Activated CD8-positive, alpha-beta T cell treated with anti-CD3 and anti-CD28 coated beads, Interleukin-2, amount 10 ng/mL, durations not matched to agents 7 days and 5 days (primary cell): ENCODE data around the gene GLOD4. TPM values are rescaled to one million over a fixed set of nuclear protein-coding genes. Genes with fewer than 3 reads are reported as not detected.

Experiments used
- ATAC-seq: fragments of 150-1000 bp; cut with Tn5 transposase; one replicate; pipeline ENCODE4 v1.10.0; 2021; ENCODE audit warnings: moderate library complexity
- CTCF ChIA-PET: fragments of 350-600 bp; sonication (Branson Sonifier 250); formaldehyde crosslinking; loops from one replicate; lab custom pipeline; 2021; ENCODE audit warnings: antibody characterized with exemption; lab: Charles Lee
- POLR2A ChIA-PET: fragments of 350-600 bp; sonication (Branson Sonifier 250); formaldehyde crosslinking; loops from one replicate; lab custom pipeline; 2021; ENCODE audit warnings: antibody characterized with exemption; lab: Charles Lee
- DNase-seq: peaks from one replicate; pipeline ENCODE4 v3.0.0-alpha.2; 2020
- H3K27ac Mint-ChIP-seq: one replicate; pipeline ENCODE4 v1.8.0; 2021; ENCODE audit warnings: mild to moderate bottlenecking, mixed read lengths
- H3K27me3 Mint-ChIP-seq: one replicate; pipeline ENCODE4 v1.8.0; 2021; ENCODE audit warnings: low read depth, mixed read lengths
- H3K36me3 Mint-ChIP-seq: one replicate; pipeline ENCODE4 v1.8.0; 2021; ENCODE audit warnings: low read depth, mixed read lengths
- H3K4me1 Mint-ChIP-seq: one replicate; pipeline ENCODE4 v1.8.0; 2021; ENCODE audit warnings: low read depth, mixed read lengths
- H3K4me3 Mint-ChIP-seq: one replicate; pipeline ENCODE4 v1.8.0; 2021; ENCODE audit warnings: mild to moderate bottlenecking, mixed read lengths
- H3K9me3 Mint-ChIP-seq: one replicate; pipeline ENCODE4 v1.8.0; 2022; ENCODE audit warnings: mixed read lengths; ENCODE audit not compliant: insufficient read depth
- total RNA-seq, 2 experiments: library from RNA; stranded (reverse); gene quantifications; one replicate each; pipeline ENCODE4 v1.2.3, GENCODE V29; 2021

GLOD4 gene
- total RNA-seq, 2 experiments from 2014 or later: 57.5 to 59.1 TPM

- DNase-seq (peak; percentile 61), ATAC-seq (peak; percentile 43)
- Mint-ChIP-seq H3K36me3 (peaks cover 33% of the 10 kb centered on the region), H3K4me1 (peaks cover 27% of the 10 kb centered on the region), H3K27ac (peak overlapping the region; percentile 83), H3K27me3 (no peaks in the 10 kb centered on the region), H3K4me3 (peak overlapping the region; percentile 85), H3K9me3 (no peaks in the 10 kb centered on the region)
- ChIA-PET POLR2A (interaction anchor here (1.1 kb wide), 1 partner anchor 49 kb away, joined by 3 read pairs; the partner anchor contains the start of genes GLOD4 and MRM3), CTCF (interaction anchor here (0.9 to 1.3 kb wide), 2 partner anchors 18 to 22 kb away, joined by 3 to 5 read pairs; partner anchors contain the start of gene GEMIN4)
These were observed 49.0 kb downstream of the GLOD4 start for GRCh38 chr17:732902-733720.

GRCh38 chr17:732067-732901 is 49.8 kb downstream of the GLOD4 start, which contains the start of gene TLCD3A:
TLCD3A (plus strand) TSS chr17:732596; CDS start chr17:732648, 52 bp downstream.
- Mint-ChIP-seq H3K27me3 (no peaks in the 10 kb centered on the region), H3K36me3 (peaks cover 26% of the 10 kb centered on the region), H3K27ac (peak within 1 kb of the TSS; percentile 83), H3K4me1 (peaks cover 27% of the 10 kb centered on the region), H3K9me3 (no peaks in the 10 kb centered on the region), H3K4me3 (peak within 1 kb of the TSS; percentile 85)
- ATAC-seq (peak; percentile 80), DNase-seq (peak; percentile 59)
- CTCF ChIA-PET: interaction anchor here (0.9 to 1.3 kb wide), 2 partner anchors 19 to 23 kb away, joined by 3 to 5 read pairs; partner anchors contain the start of gene GEMIN4
- POLR2A ChIA-PET: no interaction called here

GRCh38 chr17:731644-732066 is 50.4 kb downstream of the GLOD4 start:
- Mint-ChIP-seq H3K36me3 (peaks cover 23% of the 10 kb centered on the region), H3K4me1 (peaks cover 27% of the 10 kb centered on the region)
- CTCF ChIA-PET: interaction anchor here (1.0 to 1.1 kb wide), 2 partner anchors 18 to 319 kb away, joined by 3 to 8 read pairs; no protein-coding TSS in a partner anchor

GRCh38 chr17:728911-729310 is 53.2 kb downstream of the GLOD4 start:
- ChIA-PET POLR2A (interaction anchor here (0.7 kb wide), 1 partner anchor 24 kb away, joined by 3 read pairs; no protein-coding TSS in a partner anchor), CTCF (interaction anchor here (1.3 to 2.3 kb wide), 2 partner anchors 13 to 23 kb away, joined by 3 to 7 read pairs; partner anchors contain the start of gene GEMIN4)
- no peaks in the 10 kb centered on the region for H3K9me3 Mint-ChIP-seq
- H3K4me1 Mint-ChIP-seq: peaks cover 16% of the 10 kb centered on the region
- no peaks in the 10 kb centered on the region for H3K27me3 Mint-ChIP-seq
- DNase-seq (no peak), ATAC-seq (no peak)
- no peak overlapping the region for H3K27ac Mint-ChIP-seq
- H3K36me3 Mint-ChIP-seq: peaks cover 9% of the 10 kb centered on the region
- no peak overlapping the region for H3K4me3 Mint-ChIP-seq

More at GRCh38 chr17:731644-732066, 50.4 kb downstream of the GLOD4 start:
- peak overlapping the region; percentile 77 for H3K4me3 Mint-ChIP-seq
- H3K27ac Mint-ChIP-seq: peak overlapping the region; percentile 70
- no peaks in the 10 kb centered on the region for H3K27me3 Mint-ChIP-seq
- no peaks in the 10 kb centered on the region for H3K9me3 Mint-ChIP-seq
- DNase-seq: peak; percentile 30
- ATAC-seq: no peak
- POLR2A ChIA-PET: no interaction called here

- ATAC-seq (no peak), DNase-seq (no peak)
- Mint-ChIP-seq H3K27ac (no peak overlapping the region), H3K4me3 (no peak overlapping the region), H3K36me3 (no peaks in the 10 kb centered on the region), H3K27me3 (no peaks in the 10 kb centered on the region), H3K9me3 (no peaks in the 10 kb centered on the region), H3K4me1 (peaks cover 5% of the 10 kb centered on the region)
- POLR2A ChIA-PET: no interaction called here
- CTCF ChIA-PET: interaction anchor here (0.9 kb wide), 1 partner anchor 26 kb away, joined by 3 read pairs; the partner anchor contains the start of gene GEMIN4
These were observed 55.7 kb downstream of the GLOD4 start for GRCh38 chr17:726271-726919.

- Mint-ChIP-seq H3K9me3 (no peaks in the 10 kb centered on the region), H3K27ac (no peak overlapping the region), H3K4me1 (no peaks in the 10 kb centered on the region), H3K27me3 (no peaks in the 10 kb centered on the region), H3K36me3 (no peaks in the 10 kb centered on the region), H3K4me3 (no peak overlapping the region)
- POLR2A ChIA-PET: no interaction called here
- CTCF ChIA-PET: no interaction called here
- no peak for ATAC-seq
- DNase-seq: no peak
These were observed 56.3 kb downstream of the GLOD4 start for GRCh38 chr17:725746-726145.

GRCh38 chr17:725084-725483 is 57.0 kb downstream of the GLOD4 start:
- H3K4me3 Mint-ChIP-seq: no peak overlapping the region
- DNase-seq (no peak), ATAC-seq (no peak)
- H3K27ac Mint-ChIP-seq: no peak overlapping the region
- CTCF ChIA-PET: no interaction called here
- H3K36me3 Mint-ChIP-seq: no peaks in the 10 kb centered on the region
- POLR2A ChIA-PET: no interaction called here
- H3K27me3 Mint-ChIP-seq: no peaks in the 10 kb centered on the region
- no peaks in the 10 kb centered on the region for H3K9me3 Mint-ChIP-seq
- no peaks in the 10 kb centered on the region for H3K4me1 Mint-ChIP-seq

- H3K27ac Mint-ChIP-seq: no peak overlapping the region
- no peak for ATAC-seq
- H3K4me3 Mint-ChIP-seq: no peak overlapping the region
- no peaks in the 10 kb centered on the region for H3K9me3 Mint-ChIP-seq
- no peaks in the 10 kb centered on the region for H3K27me3 Mint-ChIP-seq
- H3K4me1 Mint-ChIP-seq: no peaks in the 10 kb centered on the region
- ChIA-PET POLR2A (no interaction called here), CTCF (interaction anchor here (0.9 kb wide), 1 partner anchor 260 kb away, joined by 3 read pairs; no protein-coding TSS in a partner anchor)
- DNase-seq: no peak
- H3K36me3 Mint-ChIP-seq: no peaks in the 10 kb centered on the region
These were observed 60.5 kb downstream of the GLOD4 start for GRCh38 chr17:721540-721937.

- no peak overlapping the region for H3K4me3 Mint-ChIP-seq
- no peaks in the 10 kb centered on the region for H3K36me3 Mint-ChIP-seq
- H3K27ac Mint-ChIP-seq: no peak overlapping the region
- no peaks in the 10 kb centered on the region for H3K27me3 Mint-ChIP-seq
- DNase-seq: no peak
- H3K9me3 Mint-ChIP-seq: no peaks in the 10 kb centered on the region
- no peak for ATAC-seq
- H3K4me1 Mint-ChIP-seq: no peaks in the 10 kb centered on the region
- CTCF ChIA-PET: interaction anchor here (0.9 kb wide), 1 partner anchor 260 kb away, joined by 3 read pairs; no protein-coding TSS in a partner anchor
- POLR2A ChIA-PET: no interaction called here
These were observed 61.2 kb downstream of the GLOD4 start for GRCh38 chr17:720706-721539.

GRCh38 chr17:718075-718474 is 64.0 kb downstream of the GLOD4 start:
- Mint-ChIP-seq H3K27me3 (no peaks in the 10 kb centered on the region), H3K27ac (no peak overlapping the region), H3K36me3 (peaks cover 2% of the 10 kb centered on the region), H3K4me3 (no peak overlapping the region), H3K4me1 (peaks cover 12% of the 10 kb centered on the region), H3K9me3 (no peaks in the 10 kb centered on the region)
- no peak for ATAC-seq
- CTCF ChIA-PET: interaction anchor here (0.6 to 1.5 kb wide), 6 partner anchors 13 to 263 kb away, joined by 3 to 5 read pairs (median 3); no protein-coding TSS in a partner anchor
- DNase-seq: no peak
- POLR2A ChIA-PET: interaction anchor here (1.0 kb wide), 1 partner anchor 279 kb away, joined by 3 read pairs; the partner anchor contains the start of gene TIMM22
